Esophagus muscularis mucosa (tissue), 4 donors: ENCODE measurements around the gene ARHGAP24. TPM values are rescaled to one million over a fixed set of nuclear protein-coding genes. Genes with fewer than 3 reads are reported as not detected.

ENCODE experiments used
- DNase-seq: peaks from one replicate; pipeline ENCODE4 v3.0.0-alpha.2; 2017; ENCODE audit errors: extremely low spot score
- H3K27ac ChIP-seq, 4 donors: fragments of 200-600 bp; sonication (generic); replicated peaks in 1 of 4; 1 replicate in 3 of 4; 2 replicates in 1 of 4; pipeline ENCODE4 v1.5.1; 2016 to 2019; ENCODE audit warnings: mild to moderate bottlenecking in 1 of 4
- H3K27me3 ChIP-seq, 4 donors: fragments of 200-600 bp; sonication (generic); one replicate each; pipeline versions ENCODE4 v1.5.1 to v1.6.0; 2016 to 2019
- H3K36me3 ChIP-seq, 4 donors: fragments of 200-600 bp; sonication (generic); one replicate each; pipeline ENCODE4 v1.5.1; 2016 to 2019
- H3K4me1 ChIP-seq, 4 donors: fragments of 200-600 bp; sonication (generic); one replicate each; pipeline ENCODE4 v1.5.1; 2016 to 2019
- H3K4me3 ChIP-seq, 4 donors: fragments of 200-600 bp; sonication (generic); 1 replicate in 2 of 4; 2 replicates in 2 of 4; pipeline ENCODE4 v1.5.1; 2016 to 2019; ENCODE audit warnings: mild to moderate bottlenecking in 4 of 4, moderate library complexity in 1 of 4
- H3K9me3 ChIP-seq, 4 donors: fragments of 200-600 bp; sonication (generic); 1 replicate in 3 of 4; 2 replicates in 1 of 4; pipeline ENCODE4 v1.5.1; 2016 to 2019
- CTCF ChIP-seq, 3 experiments: fragments of 200-600 bp in 2 of 3; fragments of 450-650 bp in 1 of 3; sonication (generic) in 2 of 3; IDR thresholded peaks; one replicate each; pipeline ENCODE4 v1.5.1; 2017 to 2019; ENCODE audit warnings: antibody characterized with exemption in 3 of 3, mild to moderate bottlenecking in 2 of 3, moderate library complexity in 1 of 3
- EP300 ChIP-seq: sonication (generic); formaldehyde crosslinking; IDR thresholded peaks from one replicate; pipeline ENCODE4 v1.6.1; 2017; ENCODE audit warnings: antibody characterized with exemption
- POLR2A ChIP-seq: fragments of 450-650 bp; IDR thresholded peaks from one replicate; pipeline ENCODE4 v1.6.1; 2017; ENCODE audit warnings: antibody characterized with exemption, moderate library complexity, mild to moderate bottlenecking, low read depth
- POLR2AphosphoS5 ChIP-seq, 2 donors: sonication (generic); formaldehyde crosslinking; IDR thresholded peaks; one replicate each; pipeline ENCODE4 v1.6.1; 2017; ENCODE audit warnings: antibody characterized with exemption in 2 of 2
- WGBS: methylation state at CpG from one replicate; pipeline ENCODE4 v1.1.5; 2018; 5-methylcytosine and 5-hydroxymethylcytosine counted together
- intact Hi-C: fragments of 100-400 bp; cut with DNase I; formaldehyde crosslinking; loops from one replicate; pipeline ENCODE4 v1.15.1; 2023
- total RNA-seq, 4 donors: library from RNA; depleted of rRNA; stranded (reverse); fragments of >200 nt; gene quantifications; one replicate each; pipeline versions ENCODE4 v1.1.0 to v1.2.1, GENCODE V29; 2016

Gene ARHGAP24
- total RNA-seq, 4 donors from 2014 or later: 17.6 to 30.2 (median 23.6) TPM

DNA sequence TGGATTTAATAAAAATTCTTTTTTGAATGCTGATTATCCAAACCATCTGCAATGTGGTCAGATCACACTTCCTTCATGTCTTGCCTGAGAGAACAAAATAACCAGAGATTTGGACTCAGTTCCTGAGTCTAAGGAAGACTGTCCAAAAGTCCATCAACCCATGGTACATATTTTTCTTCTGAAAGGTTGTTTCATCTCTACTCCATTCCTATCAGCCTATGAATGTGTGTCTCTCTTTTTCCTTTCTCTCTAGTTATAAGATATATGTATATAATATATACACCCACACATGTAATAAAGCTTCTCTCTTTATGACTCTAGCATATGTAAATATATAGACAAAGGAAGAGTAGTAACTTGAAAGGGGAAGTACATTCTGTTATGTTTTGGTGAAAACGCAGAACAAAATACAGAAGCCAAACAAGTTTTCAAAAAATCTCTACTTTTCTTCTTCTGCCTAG lies 226.9 kb downstream of the ARHGAP24 start:
- WGBS: 67% methylated on average over 1 of the region's 1 CpG
- intact Hi-C loops: no loop called here
- no peak overlapping the region for H3K4me3 ChIP-seq
- TF ChIP-seq EP300 (no peak), CTCF (IDR thresholded peaks at IDR 0.05) (no peak), POLR2AphosphoS5 (IDR thresholded peaks at IDR 0.05) (no peak), POLR2A (no peak)
- no peaks in the 10 kb centered on the region for H3K4me1 ChIP-seq
- no peaks in the 10 kb centered on the region for H3K27me3 ChIP-seq
- no peaks in the 10 kb centered on the region for H3K9me3 ChIP-seq
- DNase-seq: no peak
- no peak overlapping the region for H3K27ac ChIP-seq
- no peaks in the 10 kb centered on the region for H3K36me3 ChIP-seq

- Histone ChIP-seq H3K9me3 (no peaks in the 10 kb centered on the region), H3K27me3 (no peaks in the 10 kb centered on the region), H3K36me3 (no peaks in the 10 kb centered on the region), H3K27ac (no peak overlapping the region), H3K4me3 (no peak overlapping the region), H3K4me1 (no peaks in the 10 kb centered on the region)
- WGBS: 69% methylated on average over 3 of the region's 3 CpGs
- DNase-seq: no peak
- TF ChIP-seq EP300: no peak
- TF ChIP-seq CTCF (IDR thresholded peaks at IDR 0.05): no peak
- no peak for TF ChIP-seq POLR2A
- no peak for TF ChIP-seq POLR2AphosphoS5 (IDR thresholded peaks at IDR 0.05)
- intact Hi-C loops: no loop called here
Observed at GRCh38 chr4:85703096-85703495, 228.1 kb downstream of the ARHGAP24 start.

DNA sequence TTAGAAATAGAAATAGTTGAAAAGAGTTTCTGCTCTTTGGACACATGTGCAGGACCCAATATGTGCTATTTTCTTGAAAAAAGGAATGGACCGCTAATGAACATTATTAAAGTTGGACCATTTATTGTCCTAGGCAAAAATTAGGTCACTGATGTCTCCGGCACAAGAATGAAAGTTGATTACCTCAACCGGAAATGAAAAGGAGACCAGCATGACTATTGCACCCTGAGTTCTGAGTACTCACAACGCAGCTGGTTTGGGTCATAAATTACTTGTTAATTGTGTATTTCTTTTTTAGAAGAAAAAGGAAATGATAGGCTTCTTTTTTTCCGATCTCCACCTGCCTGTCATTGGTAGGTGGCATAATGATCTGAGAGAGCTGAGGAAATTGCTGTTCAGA lies 232.7 kb downstream of the ARHGAP24 start:
- TF ChIP-seq CTCF (IDR thresholded peaks at IDR 0.05) (no peak), EP300 (no peak), POLR2AphosphoS5 (IDR thresholded peaks at IDR 0.05) (no peak), POLR2A (no peak)

GRCh38 chr4:85708468-85708867 lies 233.5 kb downstream of the ARHGAP24 start:
- no peaks in the 10 kb centered on the region for H3K9me3 ChIP-seq
- DNase-seq: no peak
- no peaks in the 10 kb centered on the region for H3K36me3 ChIP-seq
- H3K27me3 ChIP-seq: no peaks in the 10 kb centered on the region
- intact Hi-C loops: no loop called here
- 48% methylated on average over 5 of the region's 5 CpGs for WGBS
- no peaks in the 10 kb centered on the region for H3K4me1 ChIP-seq
- no peak overlapping the region for H3K27ac ChIP-seq
- no peak overlapping the region for H3K4me3 ChIP-seq
- TF ChIP-seq EP300 (no peak), POLR2AphosphoS5 (IDR thresholded peaks at IDR 0.05) (no peak), CTCF (IDR thresholded peaks at IDR 0.05) (no peak), POLR2A (no peak)

More for the DNA sequence above, 232.7 kb downstream of the ARHGAP24 start:
- no peaks in the 10 kb centered on the region for H3K27me3 ChIP-seq
- 62% methylated on average over 5 of the region's 5 CpGs for WGBS
- intact Hi-C loops: no loop called here
- no peaks in the 10 kb centered on the region for H3K36me3 ChIP-seq
- no peak overlapping the region for H3K27ac ChIP-seq
- DNase-seq: no peak
- no peaks in the 10 kb centered on the region for H3K4me1 ChIP-seq
- H3K9me3 ChIP-seq: no peaks in the 10 kb centered on the region
- H3K4me3 ChIP-seq: no peak overlapping the region

- H3K9me3 ChIP-seq: no peaks in the 10 kb centered on the region
- H3K27ac ChIP-seq: no peak overlapping the region
- intact Hi-C loops: no loop called here
- no peaks in the 10 kb centered on the region for H3K27me3 ChIP-seq
- H3K36me3 ChIP-seq: no peaks in the 10 kb centered on the region
- TF ChIP-seq POLR2AphosphoS5 (IDR thresholded peaks at IDR 0.05) (no peak), CTCF (IDR thresholded peaks at IDR 0.05) (no peak), EP300 (no peak), POLR2A (no peak)
- no peaks in the 10 kb centered on the region for H3K4me1 ChIP-seq
- 94% methylated on average over 5 of the region's 5 CpGs for WGBS
- no peak for DNase-seq
- H3K4me3 ChIP-seq: no peak overlapping the region
Observed at GRCh38 chr4:85713005-85713404, 238.1 kb downstream of the ARHGAP24 start.
